Measurements from ENCODE around the gene KLHDC7B.

GRCh38 chr22:50556703-50557102 is 11.0 kb downstream of the KLHDC7B start:
- TF ChIP-seq CTCF (IDR thresholded peaks at IDR 0.05; ENCODE audit: low read depth, low read length) = no peak
- no peak for TF ChIP-seq EZH2phosphoT487 (IDR thresholded peaks at IDR 0.05; ENCODE audit: low read depth)

Data from OCI-LY3 (cell line).